Left lung (tissue), 10 donors: Measurements from ENCODE around the gene CAPN2. TPM values are rescaled to one million over a fixed set of nuclear protein-coding genes. Genes with fewer than 3 reads are reported as not detected.

Experiments used
- ATAC-seq: fragments of 200-7000 bp; cut with Tn5 transposase; one replicate; pipeline ENCODE4 v1.9.1; 2020; ENCODE audit warnings: moderate library complexity
- DNase-seq, 4 donors: peaks; one replicate each; pipeline ENCODE4 v3.0.0-alpha.2; 2013 to 2020
- H3K27ac ChIP-seq, 2 donors: fragments of 200-600 bp; sonication (generic) in 1 of 2; one replicate each; pipeline versions ENCODE4 v1.5.0 to v1.8.0; 2020 to 2021
- H3K27me3 ChIP-seq, 2 donors: fragments of 200-600 bp; sonication (generic) in 1 of 2; one replicate each; pipeline versions ENCODE4 v1.5.0 to v1.8.0; 2020 to 2021
- H3K36me3 ChIP-seq, 2 donors: fragments of 200-600 bp; sonication (generic) in 1 of 2; one replicate each; pipeline versions ENCODE4 v1.5.0 to v1.8.0; 2020 to 2021
- H3K4me1 ChIP-seq, 2 donors: fragments of 200-600 bp; one replicate each; pipeline ENCODE4 v1.8.0; 2021
- H3K4me3 ChIP-seq, 2 donors: fragments of 200-600 bp; sonication (generic) in 1 of 2; one replicate each; pipeline versions ENCODE4 v1.5.0 to v1.8.0; 2020 to 2021; ENCODE audit warnings: mild to moderate bottlenecking in 1 of 2
- H3K9me3 ChIP-seq, 2 donors: fragments of 200-600 bp; sonication (generic) in 1 of 2; one replicate each; pipeline versions ENCODE4 v1.5.0 to v1.8.0; 2020 to 2021
- intact Hi-C, 2 donors: fragments of 100-400 bp; cut with DNase I; formaldehyde crosslinking; loops; one replicate each; pipeline versions ENCODE4 v1.11.2 to v1.14.2; 2022
- polyA plus RNA-seq, 6 donors: library from polyadenylated mRNA; unstranded; fragments of 120-200 nt; gene quantifications; one replicate each; pipeline ENCODE4 v1.2.1, GENCODE V29; 2013; ENCODE audit not compliant: insufficient read length in 6 of 6
- total RNA-seq, 2 donors: library from RNA; stranded (reverse); fragmentation: NEBNext Ultra II Directional; extraction: Animal tissue kit (Norgen Biotek cat#: 25700); gene quantifications; one replicate each; pipeline ENCODE4 v1.2.1, GENCODE V29; 2021
- TF ChIP-seq, protein P1 (sequence below), 2 donors: fragments of 200-600 bp; sonication (generic) in 1 of 2; IDR thresholded peaks; one replicate each; pipeline versions ENCODE4 v1.5.0 to v1.8.0; 2021; ENCODE audit warnings: antibody characterized with exemption in 2 of 2
- donor health status: DM: no; HTN: yes; CAD: no.
- donor health status: DM: no; HTN: no; CAD: no.

CAPN2 gene
- total and polyA plus RNA-seq, 8 donors: 139 to 434 (median 163) TPM

GRCh38 chr1:223691121-223691520, 21.2 kb upstream of the CAPN2 start:
- intact Hi-C loops: no loop called here

GRCh38 chr1:223695014-223695548, 17.3 kb upstream of the CAPN2 start:
- TF ChIP-seq, protein P1, sequence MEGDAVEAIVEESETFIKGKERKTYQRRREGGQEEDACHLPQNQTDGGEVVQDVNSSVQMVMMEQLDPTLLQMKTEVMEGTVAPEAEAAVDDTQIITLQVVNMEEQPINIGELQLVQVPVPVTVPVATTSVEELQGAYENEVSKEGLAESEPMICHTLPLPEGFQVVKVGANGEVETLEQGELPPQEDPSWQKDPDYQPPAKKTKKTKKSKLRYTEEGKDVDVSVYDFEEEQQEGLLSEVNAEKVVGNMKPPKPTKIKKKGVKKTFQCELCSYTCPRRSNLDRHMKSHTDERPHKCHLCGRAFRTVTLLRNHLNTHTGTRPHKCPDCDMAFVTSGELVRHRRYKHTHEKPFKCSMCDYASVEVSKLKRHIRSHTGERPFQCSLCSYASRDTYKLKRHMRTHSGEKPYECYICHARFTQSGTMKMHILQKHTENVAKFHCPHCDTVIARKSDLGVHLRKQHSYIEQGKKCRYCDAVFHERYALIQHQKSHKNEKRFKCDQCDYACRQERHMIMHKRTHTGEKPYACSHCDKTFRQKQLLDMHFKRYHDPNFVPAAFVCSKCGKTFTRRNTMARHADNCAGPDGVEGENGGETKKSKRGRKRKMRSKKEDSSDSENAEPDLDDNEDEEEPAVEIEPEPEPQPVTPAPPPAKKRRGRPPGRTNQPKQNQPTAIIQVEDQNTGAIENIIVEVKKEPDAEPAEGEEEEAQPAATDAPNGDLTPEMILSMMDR (IDR thresholded peaks at IDR 0.05): no peak
- Histone ChIP-seq H3K36me3 (no peaks in the 10 kb centered on the region), H3K4me1 (no peaks in the 10 kb centered on the region), H3K27ac (no peak overlapping the region), H3K9me3 (no peaks in the 10 kb centered on the region), H3K4me3 (no peak overlapping the region), H3K27me3 (no peaks in the 10 kb centered on the region)
- ATAC-seq: no peak
- no peak for DNase-seq
- intact Hi-C loops: no loop called here

More at GRCh38 chr1:223691121-223691520, 21.2 kb upstream of the CAPN2 start:
- H3K27me3 ChIP-seq: no peaks in the 10 kb centered on the region
- H3K27ac ChIP-seq: no peak overlapping the region
- DNase-seq: no peak
- no peaks in the 10 kb centered on the region for H3K9me3 ChIP-seq
- no peak for ATAC-seq
- H3K4me3 ChIP-seq: no peak overlapping the region
- TF ChIP-seq, protein P1 (IDR thresholded peaks at IDR 0.05): no peak
- H3K4me1 ChIP-seq: no peaks in the 10 kb centered on the region
- no peaks in the 10 kb centered on the region for H3K36me3 ChIP-seq

DNA sequence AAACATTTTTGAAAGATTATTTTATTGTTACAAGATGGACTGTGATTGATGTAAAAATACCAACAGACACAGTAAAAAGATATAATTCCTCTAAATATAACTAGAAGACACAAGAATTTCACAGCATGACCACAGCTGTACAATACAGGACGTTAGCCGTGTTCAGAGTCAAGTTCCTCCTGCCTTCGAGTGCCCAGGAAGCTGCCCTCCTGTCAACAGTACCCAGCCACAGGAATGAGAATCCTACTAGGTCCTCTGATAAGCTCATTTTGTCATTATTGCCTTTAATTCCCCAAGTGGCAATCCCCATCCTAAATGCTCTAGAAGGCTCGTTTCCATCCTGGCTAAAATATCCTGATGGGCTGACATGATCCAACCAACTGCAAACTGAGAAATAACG, 16.4 kb upstream of the CAPN2 start:
- Histone ChIP-seq H3K4me1 (peaks cover 8% of the 10 kb centered on the region in 2 donors), H3K9me3 (no peaks in the 10 kb centered on the region), H3K27me3 (no peaks in the 10 kb centered on the region), H3K36me3 (no peaks in the 10 kb centered on the region), H3K27ac (no peak overlapping the region), H3K4me3 (no peak overlapping the region)
- intact Hi-C loops: no loop called here
- TF ChIP-seq, protein P1 (IDR thresholded peaks at IDR 0.05): no peak
- DNase-seq (no peak), ATAC-seq (peak; percentile 27)

DNA sequence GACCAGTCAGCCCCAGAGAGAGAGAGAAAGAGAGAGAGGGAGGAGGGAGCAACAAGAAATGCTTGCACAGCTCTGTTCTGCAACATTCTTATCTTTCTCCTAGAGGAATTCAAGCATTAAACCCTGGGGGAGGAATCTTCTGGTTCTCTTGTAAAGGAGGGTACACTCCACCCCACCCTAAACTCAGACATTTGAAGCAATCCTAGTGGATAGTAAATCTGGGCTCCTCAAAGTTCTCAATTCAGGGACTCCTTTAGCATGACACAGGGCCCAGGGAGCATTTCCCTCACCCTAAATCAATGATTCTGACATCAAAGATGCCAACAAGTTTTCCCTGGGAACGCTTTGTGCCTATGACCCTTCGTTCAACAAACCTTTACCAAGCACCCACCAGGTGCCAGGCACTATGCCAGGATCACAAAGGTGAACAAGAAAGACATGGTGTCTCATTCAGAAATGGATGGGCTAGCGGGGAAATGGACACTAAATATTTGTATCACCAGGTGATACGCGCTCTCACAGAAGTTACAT, 11.9 kb upstream of the CAPN2 start:
- intact Hi-C loops: no loop called here

DNA sequence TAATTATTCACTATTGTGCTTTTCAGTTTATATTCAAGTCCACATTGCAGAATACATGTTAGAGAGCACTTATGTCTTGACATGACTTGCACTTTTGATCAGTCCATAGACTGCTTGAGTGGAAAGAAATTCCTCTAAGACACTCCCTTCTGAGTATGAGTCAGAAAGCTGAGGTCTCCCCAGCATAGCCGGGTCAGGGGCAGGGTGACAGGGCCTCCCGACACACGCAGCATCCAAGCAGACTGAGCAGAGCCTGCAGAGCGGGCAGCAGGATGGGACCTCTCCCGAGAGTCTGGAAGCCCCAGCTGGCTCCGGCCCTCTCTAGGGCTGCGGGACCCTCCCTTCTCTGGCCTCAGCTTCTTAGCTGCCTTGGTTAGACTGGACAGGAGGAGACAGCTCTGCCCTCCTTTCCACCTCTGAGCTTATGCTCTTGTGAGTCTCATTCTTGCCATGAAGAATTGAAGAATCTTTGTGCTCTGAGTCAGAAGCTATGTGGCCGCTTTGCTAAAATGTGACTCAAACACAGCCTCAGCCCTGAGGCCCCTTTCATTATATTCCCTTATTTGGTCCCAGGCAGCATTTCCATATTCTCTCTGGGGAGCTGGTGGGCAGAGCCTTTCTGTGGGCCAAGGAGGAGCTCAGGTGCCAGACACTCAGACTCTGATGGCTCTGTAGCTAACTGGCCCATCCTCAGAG, 11.2 kb upstream of the CAPN2 start:
- peak in 2 of 4 donors; percentile 64 to 84 for DNase-seq
- H3K4me3 ChIP-seq: no peak overlapping the region
- H3K36me3 ChIP-seq: no peaks in the 10 kb centered on the region
- H3K4me1 ChIP-seq: peaks cover 16 to 36% of the 10 kb centered on the region in 2 donors
- H3K27me3 ChIP-seq: no peaks in the 10 kb centered on the region
- intact Hi-C loops: no loop called here
- no peaks in the 10 kb centered on the region for H3K9me3 ChIP-seq
- ATAC-seq: peak; percentile 88
- peak overlapping the region; percentile 78 to 87 for H3K27ac ChIP-seq
- TF ChIP-seq, protein P1 (IDR thresholded peaks at IDR 0.05): no peak

More for the DNA sequence above, 11.9 kb upstream of the CAPN2 start:
- DNase-seq (no peak), ATAC-seq (peak; percentile 4)
- TF ChIP-seq, protein P1 (IDR thresholded peaks at IDR 0.05): no peak
- Histone ChIP-seq H3K27me3 (no peaks in the 10 kb centered on the region), H3K27ac (peak overlapping the region; percentile 78 to 87), H3K36me3 (no peaks in the 10 kb centered on the region), H3K4me3 (no peak overlapping the region), H3K9me3 (no peaks in the 10 kb centered on the region), H3K4me1 (peaks cover 13 to 30% of the 10 kb centered on the region in 2 donors)
